ENCODE results near the gene WNT7B. TPM values are rescaled to one million over a fixed set of nuclear protein-coding genes. Genes with fewer than 3 reads are reported as not detected.

The WNT7B gene
- total and polyA plus RNA-seq, 2 of the 8 experiments (the other 6 are each of a cell fraction or from before 2014, with no cell fraction given) = 0.14 to 0.24 TPM

DNA sequence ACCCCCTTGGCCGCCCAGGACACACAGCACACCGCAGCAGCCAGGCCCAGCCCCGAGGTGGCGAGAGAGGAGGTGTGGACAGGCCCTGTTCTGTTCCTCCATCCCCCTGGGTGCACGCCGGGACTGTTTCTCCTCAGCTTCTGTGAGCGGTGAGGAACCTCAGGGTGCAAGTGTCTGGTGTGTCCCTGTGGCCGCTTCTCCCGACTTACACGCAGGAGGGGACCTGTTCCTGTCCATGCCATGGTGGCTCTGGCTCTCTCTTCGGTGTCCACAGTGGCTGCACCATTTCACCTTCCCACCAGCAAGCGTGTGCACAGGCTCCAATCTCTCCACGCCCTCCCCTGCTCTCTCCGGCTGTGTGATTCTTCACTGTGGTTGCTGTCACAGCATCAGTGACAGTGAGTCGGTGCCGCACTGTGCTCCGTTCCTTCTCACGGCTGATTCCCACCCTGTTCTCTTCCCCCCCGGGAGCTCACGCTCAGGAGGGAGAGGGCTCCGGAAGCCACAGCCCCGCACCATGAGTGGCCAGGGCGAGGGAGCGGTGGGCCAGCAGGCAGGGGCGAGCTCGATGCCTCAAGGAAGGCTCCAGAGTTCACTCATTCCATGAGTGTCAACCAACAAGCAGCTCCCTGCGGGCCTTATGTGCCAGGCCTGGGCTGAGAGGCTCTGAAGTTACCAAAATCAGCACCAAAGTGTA is 18.6 kb upstream of the WNT7B start:
- no peak overlapping the region for H4K5ac ChIP-seq (ENCODE audit: insufficient read length, low read depth, low read length)
- FAIRE-seq (no peak), DNase-seq (ENCODE audit: low read depth in 1 of 2, low spot score in 2 of 2) (no peak)
- H2AK5ac ChIP-seq (ENCODE audit: low read depth, low read length) = no peak overlapping the region
- H3K9me3 ChIP-seq (ENCODE audit: insufficient read depth in 2 of 2, low read depth in 1 of 2, low read length in 1 of 2) = no peaks in the 10 kb centered on the region
- no peak overlapping the region for H3K4me3 ChIP-seq (ENCODE audit: extremely low read depth in 1 of 4, insufficient read depth in 2 of 4, low read depth in 3 of 4, low read length in 4 of 4)
- no peaks in the 10 kb centered on the region for H3K36me3 ChIP-seq (ENCODE audit: control insufficient read depth in 2 of 4, insufficient read depth in 4 of 4, low read length in 3 of 4)
- CTCF ChIA-PET (ENCODE audit: partially characterized antibody) = interaction anchor here (0.7 to 6.7 kb wide), 38 partner anchors 8 to 624 kb away, joined by 3 to 111 read pairs (median 5); no protein-coding TSS in a partner anchor
- no peaks in the 10 kb centered on the region for H3K79me2 ChIP-seq (ENCODE audit: control insufficient read depth in 1 of 2, insufficient read depth in 2 of 2, low read length in 2 of 2)
- H3K27me3 ChIP-seq (replicated peaks in 1 of 4; ENCODE audit: control insufficient read depth in 3 of 4, extremely low read depth in 1 of 4, insufficient read depth in 3 of 4, low read length in 3 of 4) = no peaks in the 10 kb centered on the region; a peak in 2 of 7 replicates
- peaks cover 0 to 10% of the 10 kb centered on the region in 2 experiments for H4K20me1 ChIP-seq (replicated peaks in 1 of 2; ENCODE audit: control insufficient read depth in 1 of 2, insufficient read depth in 2 of 2, low read length in 2 of 2)
- no peak overlapping the region for H2BK20ac ChIP-seq (ENCODE audit: low read length)
- H2BK12ac ChIP-seq (ENCODE audit: low read depth, low read length) = 0 out of 2 replicates have a peak overlapping the region, but pooled peaks have one; percentile 39
- H3K23me2 ChIP-seq (ENCODE audit: low read depth, low read length) = peaks cover 11% of the 10 kb centered on the region; the same call in 1 of the 2 replicates
- H3K4me2 ChIP-seq (ENCODE audit: insufficient read depth in 1 of 2, low read depth in 2 of 2, low read length in 2 of 2) = no peak overlapping the region
- H3K23ac ChIP-seq (ENCODE audit: insufficient read length) = no peak overlapping the region
- H2BK5ac ChIP-seq (ENCODE audit: low read depth, low read length) = peak overlapping the region; percentile 52; the same call in 1 of the 2 replicates
- H3K56ac ChIP-seq (replicated peaks; ENCODE audit: insufficient read length, low read depth, low read length) = no peak overlapping the region
- no peak overlapping the region for H3K14ac ChIP-seq (ENCODE audit: insufficient read length)
- 87% methylated on average over 24 of the region's 27 CpGs; no CpG with 5 or more reads in 1 of the 2 experiments for WGBS, 2 experiments (ENCODE audit: extremely low coverage in 1 of 2, insufficient coverage in 1 of 2, insufficient read length in 1 of 2, insufficient replicate concordance in 2 of 2, low coverage in 1 of 2, low lambda C conversion rate in 2 of 2, missing lambda C conversion rate in 1 of 2)
- H3K18ac ChIP-seq (ENCODE audit: extremely low read depth, low read length) = no peak overlapping the region; the same call in 1 of the 2 replicates
- H2AFZ ChIP-seq (ENCODE audit: low read length) = no peak overlapping the region
- H2BK15ac ChIP-seq (ENCODE audit: low read length) = 0 out of 2 replicates have a peak overlapping the region, but pooled peaks have one; percentile 72
- H3K27ac ChIP-seq (ENCODE audit: low read depth, low read length) = no peak overlapping the region
- H4K8ac ChIP-seq (ENCODE audit: extremely low read depth, insufficient read depth, low read length) = no peak overlapping the region
- no peaks in the 10 kb centered on the region for H3K79me1 ChIP-seq (ENCODE audit: low read depth, low read length)
- no peak overlapping the region for H2BK120ac ChIP-seq (replicated peaks; ENCODE audit: low read depth, low read length)
- peak overlapping the region; percentile 78 for H3K4ac ChIP-seq (replicated peaks; ENCODE audit: insufficient read length, low read depth, low read length)
- H3K4me1 ChIP-seq (replicated peaks in 1 of 4; ENCODE audit: control insufficient read depth in 3 of 4, insufficient read depth in 4 of 4, low read length in 3 of 4) = peaks cover 0 to 3% (median 0%) of the 10 kb centered on the region in 4 experiments; a peak in 2 of 7 replicates
- H4K91ac ChIP-seq (replicated peaks; ENCODE audit: insufficient read length, low read length) = peak overlapping the region; percentile 25
- H3K9ac ChIP-seq (replicated peaks in 1 of 4; ENCODE audit: extremely low read depth in 1 of 4, low read depth in 3 of 4, low read length in 3 of 4) = no peak overlapping the region
- POLR2A ChIA-PET (ENCODE audit: partially characterized antibody) = interaction anchor here (1.0 to 1.5 kb wide), 2 partner anchors 18 to 121 kb away, joined by 4 read pairs; no protein-coding TSS in a partner anchor
- TF ChIP-seq, protein P1, sequence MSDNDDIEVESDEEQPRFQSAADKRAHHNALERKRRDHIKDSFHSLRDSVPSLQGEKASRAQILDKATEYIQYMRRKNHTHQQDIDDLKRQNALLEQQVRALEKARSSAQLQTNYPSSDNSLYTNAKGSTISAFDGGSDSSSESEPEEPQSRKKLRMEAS (IDR thresholded peaks at IDR 0.05) = no peak
- TF ChIP-seq BACH1 (IDR thresholded peaks at IDR 0.05; ENCODE audit: low read length) = no peak
- no peak for TF ChIP-seq CBX8 (IDR thresholded peaks at IDR 0.05; ENCODE audit: borderline replicate concordance, low read depth, low read length)
- TF ChIP-seq SIN3A (conservative IDR thresholded peaks at IDR 0.05 in 1 of 2, IDR thresholded peaks at IDR 0.05 in 1 of 2; ENCODE audit: low read depth in 1 of 2, low read length in 2 of 2) = no peak
- no peak for TF ChIP-seq RFX5 (IDR thresholded peaks at IDR 0.05; ENCODE audit: borderline replicate concordance, low read depth, low read length)
- no peak for TF ChIP-seq TEAD4 (IDR thresholded peaks at IDR 0.05; ENCODE audit: low read depth, low read length)
- TF ChIP-seq, protein P2, sequence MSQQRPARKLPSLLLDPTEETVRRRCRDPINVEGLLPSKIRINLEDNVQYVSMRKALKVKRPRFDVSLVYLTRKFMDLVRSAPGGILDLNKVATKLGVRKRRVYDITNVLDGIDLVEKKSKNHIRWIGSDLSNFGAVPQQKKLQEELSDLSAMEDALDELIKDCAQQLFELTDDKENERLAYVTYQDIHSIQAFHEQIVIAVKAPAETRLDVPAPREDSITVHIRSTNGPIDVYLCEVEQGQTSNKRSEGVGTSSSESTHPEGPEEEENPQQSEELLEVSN (IDR thresholded peaks at IDR 0.05) = no peak
- no peak for TF ChIP-seq RBBP5 (IDR thresholded peaks at IDR 0.05; ENCODE audit: borderline replicate concordance, low read depth, low read length)
- TF ChIP-seq POU5F1 (IDR thresholded peaks at IDR 0.05; ENCODE audit: low read depth, low read length) = no peak
- no peak for TF ChIP-seq CBX5 (IDR thresholded peaks at IDR 0.05; ENCODE audit: low read depth, low read length)
- TF ChIP-seq BCL11A (IDR thresholded peaks at IDR 0.05; ENCODE audit: low read depth in 2 of 2, low read length in 2 of 2) = no peak
